Measurements from ENCODE around the gene SLC51A. TPM values are rescaled to one million over a fixed set of nuclear protein-coding genes. Genes with fewer than 3 reads are reported as not detected.
"Not testable (repeated sequence)": the region's sequence is repeated elsewhere in the genome, so short reads cannot be mapped to it uniquely, and the experiment has no call there.

Gene SLC51A
- total RNA-seq, 4 donors from 2014 or later, result not detected

GRCh38 chr3:196207159-196207832 is 9.0 kb upstream of the SLC51A start:
- TF ChIP-seq POLR2AphosphoS5 (IDR thresholded peaks at IDR 0.05) (no peak), EP300 (IDR thresholded peaks at IDR 0.05) (no peak)
- TF ChIP-seq, protein P1, sequence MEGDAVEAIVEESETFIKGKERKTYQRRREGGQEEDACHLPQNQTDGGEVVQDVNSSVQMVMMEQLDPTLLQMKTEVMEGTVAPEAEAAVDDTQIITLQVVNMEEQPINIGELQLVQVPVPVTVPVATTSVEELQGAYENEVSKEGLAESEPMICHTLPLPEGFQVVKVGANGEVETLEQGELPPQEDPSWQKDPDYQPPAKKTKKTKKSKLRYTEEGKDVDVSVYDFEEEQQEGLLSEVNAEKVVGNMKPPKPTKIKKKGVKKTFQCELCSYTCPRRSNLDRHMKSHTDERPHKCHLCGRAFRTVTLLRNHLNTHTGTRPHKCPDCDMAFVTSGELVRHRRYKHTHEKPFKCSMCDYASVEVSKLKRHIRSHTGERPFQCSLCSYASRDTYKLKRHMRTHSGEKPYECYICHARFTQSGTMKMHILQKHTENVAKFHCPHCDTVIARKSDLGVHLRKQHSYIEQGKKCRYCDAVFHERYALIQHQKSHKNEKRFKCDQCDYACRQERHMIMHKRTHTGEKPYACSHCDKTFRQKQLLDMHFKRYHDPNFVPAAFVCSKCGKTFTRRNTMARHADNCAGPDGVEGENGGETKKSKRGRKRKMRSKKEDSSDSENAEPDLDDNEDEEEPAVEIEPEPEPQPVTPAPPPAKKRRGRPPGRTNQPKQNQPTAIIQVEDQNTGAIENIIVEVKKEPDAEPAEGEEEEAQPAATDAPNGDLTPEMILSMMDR (IDR thresholded peaks at IDR 0.05), result no peak
- DNase-seq (ENCODE audit: low spot score in 2 of 2), result peak in 1 of 2 donors; percentile 61
- Histone ChIP-seq H3K4me3 (peak overlapping the region; percentile 47), H3K27me3 (no peaks in the 10 kb centered on the region), H3K9me3 (no peaks in the 10 kb centered on the region), H3K4me1 (peaks cover 8% of the 10 kb centered on the region), H3K36me3 (no peaks in the 10 kb centered on the region), H3K27ac (no peak overlapping the region)
- 80% methylated on average over 2 of the region's 70 CpGs for WGBS

DNA sequence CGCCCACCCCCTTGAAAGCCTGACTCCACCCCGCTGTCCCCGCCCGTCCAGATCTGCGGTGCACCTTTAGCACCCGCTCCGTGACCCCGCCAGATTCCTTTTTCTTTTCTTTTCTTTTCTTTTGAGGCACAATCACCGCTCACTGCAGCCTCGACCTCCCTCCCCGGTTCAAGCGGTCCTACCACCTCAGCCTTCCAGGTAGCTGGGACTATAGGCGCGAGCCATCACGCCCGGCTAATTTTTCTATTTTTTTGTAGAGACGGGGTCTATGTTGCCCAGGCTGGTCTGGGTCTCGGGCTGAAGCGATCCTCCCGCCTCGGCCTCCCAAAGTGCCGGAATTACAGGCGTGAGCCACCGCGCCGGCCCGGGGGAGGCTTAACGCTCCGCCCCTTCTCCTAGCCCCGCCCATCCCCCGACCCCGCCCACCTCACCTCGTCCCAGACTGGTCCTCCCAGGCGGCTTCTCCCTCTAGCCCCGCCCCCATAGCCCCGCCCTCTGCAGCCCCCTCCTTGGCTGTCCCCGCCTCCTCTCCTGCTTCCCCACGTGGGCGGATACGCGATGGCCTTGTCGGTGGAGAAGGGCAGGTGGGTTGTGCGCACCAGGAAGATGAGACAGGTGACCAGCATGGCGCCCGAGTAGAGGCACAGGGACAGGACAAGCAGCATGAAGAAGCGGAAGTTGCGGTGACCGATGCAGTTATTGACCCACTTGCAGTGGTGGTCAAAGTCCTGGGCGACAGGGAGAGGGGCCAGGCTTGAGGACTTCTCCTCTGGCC is 8.3 kb upstream of the SLC51A start:
- Histone ChIP-seq H3K4me1 (peaks cover 8% of the 10 kb centered on the region), H3K4me3 (peak overlapping the region; percentile 47), H3K9me3 (no peaks in the 10 kb centered on the region), H3K27ac (no peak overlapping the region), H3K27me3 (no peaks in the 10 kb centered on the region), H3K36me3 (no peaks in the 10 kb centered on the region)
- DNase-seq (ENCODE audit: low spot score in 2 of 2), result peak in 1 of 2 donors; percentile 68
- WGBS, result 39% methylated on average over 44 of the region's 49 CpGs
- no peak for TF ChIP-seq POLR2AphosphoS5 (IDR thresholded peaks at IDR 0.05)
- TF ChIP-seq, protein P1 (IDR thresholded peaks at IDR 0.05), result no peak
- TF ChIP-seq POLR2A (IDR thresholded peaks at IDR 0.05), result no peak
- TF ChIP-seq EP300 (IDR thresholded peaks at IDR 0.05), result no peak

DNA sequence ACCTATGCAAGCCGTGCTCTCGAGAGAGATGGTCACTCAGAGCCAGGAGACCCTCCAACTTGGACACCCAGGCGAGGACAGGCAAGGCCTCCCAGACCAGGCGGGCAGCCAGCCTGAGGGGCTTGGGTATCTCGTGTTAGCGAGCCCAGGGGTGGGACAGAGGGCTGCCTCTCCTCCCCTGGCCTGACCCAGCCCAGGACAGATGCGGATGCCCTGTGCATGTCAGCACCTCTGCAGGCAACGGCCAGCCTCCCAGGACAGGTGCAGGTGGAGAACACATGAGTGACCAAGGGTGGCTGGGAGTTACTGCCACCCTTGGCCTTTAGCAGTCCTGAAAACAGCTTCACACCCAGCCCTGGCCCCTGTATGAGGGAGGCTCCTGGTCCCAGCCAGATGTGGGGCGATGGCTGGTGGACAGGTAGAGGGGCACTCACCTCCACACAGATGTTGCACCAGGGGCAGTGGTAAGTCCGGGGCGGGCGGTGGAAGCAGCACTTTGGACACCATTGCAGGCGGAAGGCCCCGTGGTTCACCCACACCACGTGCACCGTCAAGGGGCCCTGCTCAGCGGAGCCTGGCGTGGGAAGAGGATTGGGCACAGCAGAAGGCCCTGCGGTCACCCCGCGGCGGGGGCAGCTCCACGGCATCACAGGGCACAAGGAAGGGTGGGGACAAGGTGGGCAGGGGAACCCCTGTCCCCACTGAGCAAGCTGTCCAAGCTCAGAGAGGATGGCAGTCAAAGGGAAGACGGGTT is 7.2 kb upstream of the SLC51A start:
- no peak overlapping the region for H3K27ac ChIP-seq
- no peak overlapping the region for H3K4me3 ChIP-seq
- H3K9me3 ChIP-seq, result no peaks in the 10 kb centered on the region
- no peak for TF ChIP-seq EP300 (IDR thresholded peaks at IDR 0.05)
- TF ChIP-seq POLR2A (IDR thresholded peaks at IDR 0.05), result no peak
- no peak for TF ChIP-seq POLR2AphosphoS5 (IDR thresholded peaks at IDR 0.05)
- TF ChIP-seq, protein P1 (IDR thresholded peaks at IDR 0.05), result no peak
- peaks cover 8% of the 10 kb centered on the region for H3K4me1 ChIP-seq
- 93% methylated on average over 19 of the region's 24 CpGs for WGBS
- H3K36me3 ChIP-seq, result no peaks in the 10 kb centered on the region
- H3K27me3 ChIP-seq, result no peaks in the 10 kb centered on the region
- peak in 1 of 2 donors; percentile 61 for DNase-seq (ENCODE audit: low spot score in 2 of 2)

DNA sequence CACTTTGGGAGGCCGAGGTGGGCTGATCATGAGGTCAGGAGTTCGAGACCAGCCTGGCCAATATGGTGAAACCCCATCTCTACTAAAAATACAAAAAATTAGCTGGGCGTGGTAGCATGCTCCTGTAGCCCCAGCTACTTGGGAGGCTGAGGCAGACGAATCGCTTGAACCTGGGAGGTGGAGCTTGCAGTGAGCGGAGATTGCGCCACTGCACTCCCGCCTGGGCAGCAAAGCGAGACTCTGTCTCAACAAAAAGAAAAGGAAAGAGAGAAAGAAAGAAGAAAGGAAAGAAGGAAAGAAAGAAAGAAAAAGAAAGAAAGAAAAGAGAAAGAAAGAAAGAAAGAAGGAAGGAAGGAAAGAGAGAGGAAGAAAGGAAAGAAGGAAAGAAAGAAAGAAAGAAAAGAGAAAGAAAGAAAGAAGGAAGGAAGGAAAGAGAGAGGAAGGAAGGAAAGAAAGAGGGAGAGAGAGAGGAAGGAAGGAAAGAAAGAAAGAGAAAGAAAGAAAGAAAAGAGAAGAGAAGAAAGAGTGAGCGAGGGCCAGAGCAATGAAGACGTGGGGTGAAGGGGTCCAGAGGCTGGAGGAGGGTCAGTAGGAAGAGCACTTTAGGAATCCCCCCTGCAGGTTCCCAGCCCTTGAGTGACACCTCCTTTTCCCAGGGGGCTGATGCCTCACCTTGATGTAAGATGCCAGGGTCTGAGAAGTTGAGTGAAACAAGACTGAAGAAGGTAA is 6.2 kb upstream of the SLC51A start:
- H3K27ac ChIP-seq; H3K27me3 ChIP-seq; H3K4me3 ChIP-seq; DNase-seq (ENCODE audit: low spot score in 2 of 2); H3K9me3 ChIP-seq; H3K4me1 ChIP-seq; H3K36me3 ChIP-seq: not testable (repeated sequence)
- 84% methylated on average over 11 of the region's 11 CpGs for WGBS

DNA sequence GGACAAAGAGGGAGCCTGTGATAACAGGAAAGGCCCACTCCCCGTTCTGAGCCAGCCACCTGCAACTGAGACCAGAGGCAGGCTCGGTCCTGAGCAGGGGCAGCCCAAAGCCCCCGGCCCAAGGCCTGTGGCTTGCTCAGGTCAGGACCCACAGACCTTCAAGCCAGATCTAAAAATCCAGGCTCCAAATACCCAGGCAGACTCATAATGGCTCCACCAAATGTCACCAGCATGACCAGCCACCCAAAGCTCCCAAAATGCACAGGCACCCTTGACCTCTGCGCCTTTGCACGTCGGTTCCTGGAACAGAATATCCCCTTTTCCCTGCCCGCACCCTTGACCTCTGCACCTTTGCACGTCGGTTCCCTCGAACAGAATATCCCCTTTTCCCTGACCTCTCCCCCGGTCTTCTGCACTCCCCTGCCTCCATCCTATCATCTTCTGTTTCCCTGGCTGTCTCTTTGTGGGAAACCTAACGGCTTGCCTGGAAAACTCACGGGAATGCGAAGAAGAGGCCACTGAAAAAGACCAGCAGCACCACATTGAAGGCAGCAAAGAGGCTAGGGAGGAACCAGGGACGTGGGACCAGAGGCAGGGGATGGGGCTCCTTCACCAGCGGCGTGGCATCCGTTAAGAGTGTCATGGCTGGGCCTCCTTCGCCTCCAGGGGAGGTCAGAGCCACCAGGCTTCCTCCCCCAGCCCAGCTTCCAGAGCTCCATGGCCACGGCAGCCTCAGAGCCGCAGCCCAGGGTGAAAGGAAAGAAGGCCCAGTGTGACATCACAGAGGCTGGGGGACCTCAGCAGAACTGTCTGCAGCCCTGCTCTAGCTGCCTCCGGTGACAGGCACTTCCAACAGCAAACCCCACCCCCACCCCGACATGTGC is 5.4 kb upstream of the SLC51A start, which contains the start of gene ZDHHC19:
Gene ZDHHC19, minus strand, starts transcription at position 728 of the 884 bp plus-strand sequence. Its CDS starts 85 bp downstream, at position 643.
- DNase-seq (ENCODE audit: low spot score in 2 of 2), result peak in 1 of 2 donors; percentile 32
- WGBS, result 80% methylated on average over 21 of the region's 23 CpGs
- Histone ChIP-seq H3K36me3 (no peaks in the 10 kb centered on the region), H3K27ac (no peak within 1 kb of the TSS), H3K4me1 (peaks cover 9% of the 10 kb centered on the region), H3K4me3 (no peak within 1 kb of the TSS), H3K27me3 (no peaks in the 10 kb centered on the region), H3K9me3 (no peaks in the 10 kb centered on the region)
- TF ChIP-seq EP300 (IDR thresholded peaks at IDR 0.05), result no peak
- TF ChIP-seq POLR2AphosphoS5 (IDR thresholded peaks at IDR 0.05), result no peak
- TF ChIP-seq POLR2A (IDR thresholded peaks at IDR 0.05), result no peak
- TF ChIP-seq, protein P1 (IDR thresholded peaks at IDR 0.05), result no peak
